Stomach (tissue), 9 donors: ENCODE results near the gene AKNA. TPM values are rescaled to one million over a fixed set of nuclear protein-coding genes. Genes with fewer than 3 reads are reported as not detected.
A peak's percentile ranks its signal among the peaks of the same experiment; 100 is the strongest.

ENCODE experiments used
- DNase-seq, 2 donors: peaks; one replicate each; pipeline versions ENCODE4 v3.0.0 to v3.0.0-alpha.2; 2013 to 2019
- H3K27ac ChIP-seq, 5 donors: fragments of 200-600 bp in 4 of 5; sonication (generic) in 4 of 5; one replicate each; pipeline ENCODE4 v1.5.1; 2013 to 2019; ENCODE audit warnings: mild to moderate bottlenecking in 1 of 5, moderate library complexity in 1 of 5
- H3K27me3 ChIP-seq, 3 donors: fragments of 200-600 bp; sonication (generic); one replicate each; pipeline ENCODE4 v1.5.1; 2017 to 2019; ENCODE audit warnings: mixed run types in 1 of 3
- H3K36me3 ChIP-seq, 4 donors: fragments of 200-600 bp; sonication (generic); 1 replicate in 3 of 4; 2 replicates in 1 of 4; pipeline ENCODE4 v1.5.1; 2016 to 2019
- H3K4me1 ChIP-seq, 4 donors: fragments of 200-600 bp; sonication (generic); one replicate each; pipeline ENCODE4 v1.5.1; 2016 to 2019
- H3K4me3 ChIP-seq, 4 donors: fragments of 200-600 bp; sonication (generic) in 3 of 4; one replicate each; pipeline ENCODE4 v1.5.1; 2016 to 2019; ENCODE audit warnings: mild to moderate bottlenecking in 1 of 4
- H3K9me3 ChIP-seq, 4 donors: fragments of 200-600 bp; sonication (generic); one replicate each; pipeline ENCODE4 v1.5.1; 2016 to 2019
- CTCF ChIP-seq, 7 experiments: fragments of 450-650 bp in 4 of 7; fragments of 200-600 bp in 3 of 7; sonication (generic) in 3 of 7; IDR thresholded peaks; one replicate each; pipeline ENCODE4 v1.5.1; 2016 to 2019; ENCODE audit warnings: antibody characterized with exemption in 7 of 7, control low read depth in 2 of 7, mild to moderate bottlenecking in 1 of 7
- EP300 ChIP-seq: sonication (generic); formaldehyde crosslinking; IDR thresholded peaks from one replicate; pipeline ENCODE4 v1.6.1; 2017; ENCODE audit warnings: antibody characterized with exemption
- POLR2A ChIP-seq, 4 donors: fragments of 450-650 bp; IDR thresholded peaks; one replicate each; pipeline ENCODE4 v1.6.1; 2016; ENCODE audit warnings: antibody characterized with exemption in 4 of 4, control low read depth in 2 of 4, mild to moderate bottlenecking in 1 of 4, moderate library complexity in 1 of 4
- POLR2AphosphoS5 ChIP-seq, 3 donors: sonication (generic); formaldehyde crosslinking; IDR thresholded peaks; one replicate each; pipeline ENCODE4 v1.6.1; 2016; ENCODE audit warnings: antibody characterized with exemption in 3 of 3
- WGBS, 5 donors: extraction: QIAGEN DNeasy Blood & Tissue Kit in 3 of 5; methylation state at CpG; one replicate each; pipeline versions ENCODE4 v1.1.5 to v1.1.7; 2013 to 2018; 5-methylcytosine and 5-hydroxymethylcytosine counted together
- intact Hi-C: fragments of 100-400 bp; cut with DNase I; formaldehyde crosslinking; loops from one replicate; pipeline ENCODE4 v1.15.1; 2023; ENCODE audit warnings: low total_unique reads
- polyA plus RNA-seq, 3 donors: library from polyadenylated mRNA; stranded (reverse); fragments of 200-250 nt; gene quantifications; one replicate each; pipeline ENCODE4 v1.2.3, GENCODE V29; 2013
- total RNA-seq, 5 donors: library from RNA; depleted of rRNA; stranded (reverse); fragments of >200 nt; gene quantifications; one replicate each; pipeline versions ENCODE4 v1.1.0 to v1.2.3, GENCODE V29; 2014 to 2016
- donor health status: healthy with polysubstance abuse.
- donor health status: Bipolar disorder and iron deficiency.
- donor health status: healthy.

Gene AKNA
- total and polyA plus RNA-seq, 8 donors = 12.2 to 85.8 (median 16.6) TPM

GRCh38 chr9:114366334-114367128 is 21.3 kb downstream of the AKNA start:
- Histone ChIP-seq H3K4me1 (peaks cover 8 to 74% (median 27%) of the 10 kb centered on the region in 4 donors), H3K27ac (peak overlapping the region in 4 of 5 donors; percentile 54 to 80 (median 74)), H3K36me3 (peaks cover 33 to 98% (median 83%) of the 10 kb centered on the region in 4 donors), H3K9me3 (no peaks in the 10 kb centered on the region), H3K4me3 (no peak overlapping the region), H3K27me3 (no peaks in the 10 kb centered on the region)
- TF ChIP-seq POLR2AphosphoS5 (IDR thresholded peaks at IDR 0.05) (no peak), CTCF (IDR thresholded peaks at IDR 0.05) (no peak)
- 33 to 44% (median 35%) methylated on average over 10 of the region's 10 CpGs for WGBS, 5 donors
- intact Hi-C loops = no loop called here
- peak in 1 of 2 donors; percentile 63 for DNase-seq

- peak overlapping the region in 3 of 5 donors; percentile 54 to 68 (median 68) for H3K27ac ChIP-seq
- WGBS, 5 donors = 91 to 99% (median 94%) methylated on average over 2 of the region's 2 CpGs
Observed at GRCh38 chr9:114365194-114365593, 22.6 kb downstream of the AKNA start.

GRCh38 chr9:114364134-114365041 is 23.4 kb downstream of the AKNA start:
- intact Hi-C loops = no loop called here
- Histone ChIP-seq H3K27me3 (no peaks in the 10 kb centered on the region), H3K36me3 (peaks cover 55 to 98% (median 88%) of the 10 kb centered on the region in 4 donors), H3K9me3 (no peaks in the 10 kb centered on the region), H3K27ac (peak overlapping the region in 4 of 5 donors; percentile 36 to 68 (median 40)), H3K4me3 (no peak overlapping the region), H3K4me1 (peaks cover 7 to 54% (median 14%) of the 10 kb centered on the region in 4 donors)
- DNase-seq = no peak
- TF ChIP-seq EP300 (no peak), POLR2AphosphoS5 (IDR thresholded peaks at IDR 0.05) (peak in 1 of 3 donors; percentile 45), POLR2A (IDR thresholded peaks at IDR 0.05) (no peak), CTCF (IDR thresholded peaks at IDR 0.05) (no peak)
- WGBS, 5 donors = 61 to 81% (median 66%) methylated on average over 5 to 6 of the region's 6 CpGs

More at GRCh38 chr9:114365194-114365593, 22.6 kb downstream of the AKNA start:
- Histone ChIP-seq H3K4me3 (no peak overlapping the region), H3K4me1 (peaks cover 7 to 60% (median 16%) of the 10 kb centered on the region in 4 donors), H3K9me3 (no peaks in the 10 kb centered on the region), H3K36me3 (peaks cover 47 to 98% (median 83%) of the 10 kb centered on the region in 4 donors), H3K27me3 (no peaks in the 10 kb centered on the region)
- no peak for TF ChIP-seq CTCF (IDR thresholded peaks at IDR 0.05)
- no peak for TF ChIP-seq POLR2A (IDR thresholded peaks at IDR 0.05)
- no peak for TF ChIP-seq EP300
- TF ChIP-seq POLR2AphosphoS5 (IDR thresholded peaks at IDR 0.05) = no peak
- DNase-seq = no peak
- intact Hi-C loops = no loop called here

- intact Hi-C loops = no loop called here
- no peaks in the 10 kb centered on the region for H3K9me3 ChIP-seq
- no peaks in the 10 kb centered on the region for H3K27me3 ChIP-seq
- no peak for DNase-seq
- no peak overlapping the region for H3K4me3 ChIP-seq
- peaks cover 7 to 44% (median 12%) of the 10 kb centered on the region in 4 donors for H3K4me1 ChIP-seq
- TF ChIP-seq CTCF (IDR thresholded peaks at IDR 0.05) = no peak
- peaks cover 61 to 99% (median 92%) of the 10 kb centered on the region in 4 donors for H3K36me3 ChIP-seq
- 40 to 67% (median 44%) methylated on average over 2 of the region's 2 CpGs for WGBS, 5 donors
- H3K27ac ChIP-seq = peak overlapping the region in 4 of 5 donors; percentile 36 to 68 (median 40)
Observed at GRCh38 chr9:114363424-114363823, 24.4 kb downstream of the AKNA start.
